ENCODE data around the gene TMEM150C.

The TMEM150C gene

DNA sequence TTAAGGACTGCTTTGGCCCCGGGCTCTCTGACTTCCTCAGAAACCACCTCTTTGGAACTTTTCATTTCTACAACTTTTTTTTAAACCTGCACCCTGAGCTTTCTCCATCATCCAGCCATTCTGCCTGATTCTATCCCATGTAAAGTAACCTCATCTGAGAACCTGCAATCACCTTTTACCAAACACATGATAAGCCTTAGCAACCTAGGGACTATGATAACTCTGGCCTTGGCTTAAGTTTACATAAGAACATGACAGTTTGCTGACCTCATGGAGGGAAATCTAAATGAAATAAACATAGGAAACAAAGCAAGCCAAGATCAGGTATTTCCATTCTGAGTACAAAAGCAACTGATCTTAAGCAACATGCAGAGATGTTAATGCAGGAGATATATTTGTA, 15.7 kb upstream of the TMEM150C start:
- H3K4me2 ChIP-seq (ENCODE audit: low read length), result no peak overlapping the region
- no peaks in the 10 kb centered on the region for H3K4me1 ChIP-seq (ENCODE audit: control insufficient read depth, low read length)
- no peaks in the 10 kb centered on the region for H4K20me1 ChIP-seq (ENCODE audit: control insufficient read depth, insufficient read depth, low read depth, low read length)
- no peaks in the 10 kb centered on the region for H3K36me3 ChIP-seq (ENCODE audit: control insufficient read depth, low read length)
- H3K27me3 ChIP-seq (ENCODE audit: control insufficient read depth, low read length), result peaks cover 6% of the 10 kb centered on the region
- no peak overlapping the region for H3K27ac ChIP-seq (ENCODE audit: low read depth, low read length)
- no peaks in the 10 kb centered on the region for H3K79me2 ChIP-seq (ENCODE audit: control insufficient read depth, low read length)
- H3K4me3 ChIP-seq (ENCODE audit: low read length), result no peak overlapping the region
- no peaks in the 10 kb centered on the region for H3K9me3 ChIP-seq (ENCODE audit: control insufficient read depth, insufficient read depth, low read length)
- no peaks in the 10 kb centered on the region for H3K9me2 ChIP-seq (replicated peaks; ENCODE audit: control insufficient read depth, low read length)
- H3F3A ChIP-seq (ENCODE audit: control insufficient read depth, insufficient read depth), result no peaks in the 10 kb centered on the region
- TF ChIP-seq, protein P1, sequence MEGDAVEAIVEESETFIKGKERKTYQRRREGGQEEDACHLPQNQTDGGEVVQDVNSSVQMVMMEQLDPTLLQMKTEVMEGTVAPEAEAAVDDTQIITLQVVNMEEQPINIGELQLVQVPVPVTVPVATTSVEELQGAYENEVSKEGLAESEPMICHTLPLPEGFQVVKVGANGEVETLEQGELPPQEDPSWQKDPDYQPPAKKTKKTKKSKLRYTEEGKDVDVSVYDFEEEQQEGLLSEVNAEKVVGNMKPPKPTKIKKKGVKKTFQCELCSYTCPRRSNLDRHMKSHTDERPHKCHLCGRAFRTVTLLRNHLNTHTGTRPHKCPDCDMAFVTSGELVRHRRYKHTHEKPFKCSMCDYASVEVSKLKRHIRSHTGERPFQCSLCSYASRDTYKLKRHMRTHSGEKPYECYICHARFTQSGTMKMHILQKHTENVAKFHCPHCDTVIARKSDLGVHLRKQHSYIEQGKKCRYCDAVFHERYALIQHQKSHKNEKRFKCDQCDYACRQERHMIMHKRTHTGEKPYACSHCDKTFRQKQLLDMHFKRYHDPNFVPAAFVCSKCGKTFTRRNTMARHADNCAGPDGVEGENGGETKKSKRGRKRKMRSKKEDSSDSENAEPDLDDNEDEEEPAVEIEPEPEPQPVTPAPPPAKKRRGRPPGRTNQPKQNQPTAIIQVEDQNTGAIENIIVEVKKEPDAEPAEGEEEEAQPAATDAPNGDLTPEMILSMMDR (IDR thresholded peaks at IDR 0.05; ENCODE audit: low read depth, low read length, poor library complexity, severe bottlenecking), result no peak
- no peak for TF ChIP-seq EZH2phosphoT487 (IDR thresholded peaks at IDR 0.05; ENCODE audit: borderline replicate concordance, low read length)

DNA sequence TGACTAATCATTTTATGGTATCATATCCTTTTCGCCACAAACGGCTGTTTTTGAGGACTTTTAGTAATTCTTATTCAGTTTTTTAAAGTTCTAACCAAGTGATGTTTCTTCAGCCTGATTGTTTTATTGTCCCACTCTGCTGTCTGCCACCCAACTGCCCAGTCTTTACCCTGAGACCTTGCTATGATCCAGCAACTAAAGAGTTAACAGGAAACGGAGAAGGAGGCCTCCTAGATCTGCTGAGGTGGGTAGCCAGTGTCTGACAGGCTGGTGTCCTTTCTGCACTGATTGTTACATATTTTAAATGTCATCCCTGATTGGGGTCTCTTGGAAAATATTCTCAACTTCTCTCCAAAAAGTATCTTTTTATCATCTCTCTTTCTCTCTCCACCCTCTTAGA, 7.9 kb upstream of the TMEM150C start:
- no peaks in the 10 kb centered on the region for H3K36me3 ChIP-seq (ENCODE audit: control insufficient read depth, low read length)
- no peaks in the 10 kb centered on the region for H3K9me3 ChIP-seq (ENCODE audit: control insufficient read depth, insufficient read depth, low read length)
- no peak overlapping the region for H3K27ac ChIP-seq (ENCODE audit: low read depth, low read length)
- no peak overlapping the region for H3K4me2 ChIP-seq (ENCODE audit: low read length)
- H3K4me1 ChIP-seq (ENCODE audit: control insufficient read depth, low read length), result no peaks in the 10 kb centered on the region
- H3K27me3 ChIP-seq (ENCODE audit: control insufficient read depth, low read length), result no peaks in the 10 kb centered on the region; the same call in 1 of the 2 replicates
- no peaks in the 10 kb centered on the region for H3K79me2 ChIP-seq (ENCODE audit: control insufficient read depth, low read length)
- no peak overlapping the region for H3K4me3 ChIP-seq (ENCODE audit: low read length)
- no peaks in the 10 kb centered on the region for H3F3A ChIP-seq (ENCODE audit: control insufficient read depth, insufficient read depth)
- H4K20me1 ChIP-seq (ENCODE audit: control insufficient read depth, insufficient read depth, low read depth, low read length), result no peaks in the 10 kb centered on the region
- H3K9me2 ChIP-seq (replicated peaks; ENCODE audit: control insufficient read depth, low read length), result no peaks in the 10 kb centered on the region
- TF ChIP-seq, protein P1 (IDR thresholded peaks at IDR 0.05; ENCODE audit: low read depth, low read length, poor library complexity, severe bottlenecking), result no peak
- no peak for TF ChIP-seq EZH2phosphoT487 (IDR thresholded peaks at IDR 0.05; ENCODE audit: borderline replicate concordance, low read length)

DNA sequence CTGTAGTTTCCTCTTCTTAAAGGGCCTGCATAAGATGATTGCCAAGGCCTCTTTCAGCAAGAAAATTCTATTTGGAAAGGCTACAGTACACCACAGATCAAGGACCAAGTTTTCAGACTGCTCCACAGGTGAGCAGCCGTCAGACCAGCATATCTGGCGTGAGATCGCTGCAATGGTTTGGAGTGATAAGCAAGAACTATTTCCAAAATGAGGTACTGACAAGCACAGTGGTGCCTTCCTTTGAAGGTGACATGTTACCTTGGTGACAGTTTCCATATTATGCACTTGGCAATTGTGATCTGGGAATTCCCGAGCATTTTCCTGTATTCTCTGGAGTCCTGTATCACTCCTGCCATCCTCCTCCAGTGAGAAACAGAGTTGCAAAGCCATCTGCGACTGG, 7.3 kb upstream of the TMEM150C start:
- no peak overlapping the region for H3K27ac ChIP-seq (ENCODE audit: low read depth, low read length)
- no peak for TF ChIP-seq EZH2phosphoT487 (IDR thresholded peaks at IDR 0.05; ENCODE audit: borderline replicate concordance, low read length)
- TF ChIP-seq, protein P1 (IDR thresholded peaks at IDR 0.05; ENCODE audit: low read depth, low read length, poor library complexity, severe bottlenecking), result no peak
- H3K4me1 ChIP-seq (ENCODE audit: control insufficient read depth, low read length), result no peaks in the 10 kb centered on the region
- no peak overlapping the region for H3K4me3 ChIP-seq (ENCODE audit: low read length)
- no peaks in the 10 kb centered on the region for H3K9me3 ChIP-seq (ENCODE audit: control insufficient read depth, insufficient read depth, low read length)
- no peaks in the 10 kb centered on the region for H3K36me3 ChIP-seq (ENCODE audit: control insufficient read depth, low read length)
- H3K79me2 ChIP-seq (ENCODE audit: control insufficient read depth, low read length), result no peaks in the 10 kb centered on the region
- no peaks in the 10 kb centered on the region for H3F3A ChIP-seq (ENCODE audit: control insufficient read depth, insufficient read depth)
- H3K9me2 ChIP-seq (replicated peaks; ENCODE audit: control insufficient read depth, low read length), result no peaks in the 10 kb centered on the region
- H3K27me3 ChIP-seq (ENCODE audit: control insufficient read depth, low read length), result no peaks in the 10 kb centered on the region
- H3K4me2 ChIP-seq (ENCODE audit: low read length), result no peak overlapping the region
- H4K20me1 ChIP-seq (ENCODE audit: control insufficient read depth, insufficient read depth, low read depth, low read length), result no peaks in the 10 kb centered on the region

DNA sequence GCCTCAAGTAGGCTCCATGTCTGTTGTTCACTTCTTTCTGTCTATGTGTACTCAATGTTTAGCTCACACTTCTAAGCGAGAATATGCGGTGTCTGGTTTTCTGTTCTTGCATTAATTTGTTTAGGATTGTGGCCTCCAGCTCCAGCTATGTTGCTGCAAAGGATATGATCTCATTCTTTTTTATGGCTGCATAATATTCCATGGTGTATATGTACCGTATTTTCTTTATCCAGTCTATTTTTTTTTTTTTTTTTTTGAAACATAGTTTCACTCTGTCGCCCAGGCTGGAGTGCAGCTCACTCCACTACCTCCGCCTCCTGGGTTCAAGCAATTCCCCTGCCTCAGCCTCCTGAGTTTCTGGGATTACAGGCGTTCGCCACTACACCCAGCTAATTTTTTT, 5.7 kb upstream of the TMEM150C start:
- TF ChIP-seq, protein P1 (IDR thresholded peaks at IDR 0.05; ENCODE audit: low read depth, low read length, poor library complexity, severe bottlenecking), result no peak
- TF ChIP-seq EZH2phosphoT487 (IDR thresholded peaks at IDR 0.05; ENCODE audit: borderline replicate concordance, low read length), result no peak
- no peak overlapping the region for H3K27ac ChIP-seq (ENCODE audit: low read depth, low read length)
- no peak overlapping the region for H3K4me3 ChIP-seq (ENCODE audit: low read length)
- no peaks in the 10 kb centered on the region for H3K9me3 ChIP-seq (ENCODE audit: control insufficient read depth, insufficient read depth, low read length)
- H3K79me2 ChIP-seq (ENCODE audit: control insufficient read depth, low read length), result no peaks in the 10 kb centered on the region
- H3K9me2 ChIP-seq (replicated peaks; ENCODE audit: control insufficient read depth, low read length), result no peaks in the 10 kb centered on the region
- no peaks in the 10 kb centered on the region for H3K27me3 ChIP-seq (ENCODE audit: control insufficient read depth, low read length)
- no peaks in the 10 kb centered on the region for H3K4me1 ChIP-seq (ENCODE audit: control insufficient read depth, low read length)
- H4K20me1 ChIP-seq (ENCODE audit: control insufficient read depth, insufficient read depth, low read depth, low read length), result no peaks in the 10 kb centered on the region
- H3F3A ChIP-seq (ENCODE audit: control insufficient read depth, insufficient read depth), result no peaks in the 10 kb centered on the region
- no peaks in the 10 kb centered on the region for H3K36me3 ChIP-seq (ENCODE audit: control insufficient read depth, low read length)
- no peak overlapping the region for H3K4me2 ChIP-seq (ENCODE audit: low read length)
